ENCODE data around the gene SFXN4.
A peak's percentile ranks its signal among the peaks of the same experiment; 100 is the strongest.

Gene SFXN4

DNA sequence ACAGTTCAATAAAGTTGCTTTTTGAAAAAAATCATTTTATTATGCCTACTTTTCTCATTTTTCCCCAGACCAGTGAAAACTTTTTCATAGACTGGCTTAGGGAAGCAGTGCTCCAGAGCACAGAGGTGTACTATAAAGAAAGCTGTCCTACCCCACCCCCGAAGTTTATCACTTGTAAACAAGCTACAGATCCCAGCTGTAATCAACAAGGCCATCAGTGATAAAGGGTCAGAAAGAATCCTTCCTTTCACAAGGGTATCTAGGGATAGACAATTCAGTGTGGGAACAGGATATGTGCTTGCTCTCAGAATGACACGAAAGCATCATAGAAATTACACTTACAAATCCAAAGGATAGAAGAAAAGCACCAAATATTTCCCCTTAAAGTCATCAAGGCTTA, 8.6 kb upstream of the SFXN4 start:
- intact Hi-C loops (cut with DNase I; ENCODE audit: low total_unique reads): no loop called here
- TF ChIP-seq, protein P1, sequence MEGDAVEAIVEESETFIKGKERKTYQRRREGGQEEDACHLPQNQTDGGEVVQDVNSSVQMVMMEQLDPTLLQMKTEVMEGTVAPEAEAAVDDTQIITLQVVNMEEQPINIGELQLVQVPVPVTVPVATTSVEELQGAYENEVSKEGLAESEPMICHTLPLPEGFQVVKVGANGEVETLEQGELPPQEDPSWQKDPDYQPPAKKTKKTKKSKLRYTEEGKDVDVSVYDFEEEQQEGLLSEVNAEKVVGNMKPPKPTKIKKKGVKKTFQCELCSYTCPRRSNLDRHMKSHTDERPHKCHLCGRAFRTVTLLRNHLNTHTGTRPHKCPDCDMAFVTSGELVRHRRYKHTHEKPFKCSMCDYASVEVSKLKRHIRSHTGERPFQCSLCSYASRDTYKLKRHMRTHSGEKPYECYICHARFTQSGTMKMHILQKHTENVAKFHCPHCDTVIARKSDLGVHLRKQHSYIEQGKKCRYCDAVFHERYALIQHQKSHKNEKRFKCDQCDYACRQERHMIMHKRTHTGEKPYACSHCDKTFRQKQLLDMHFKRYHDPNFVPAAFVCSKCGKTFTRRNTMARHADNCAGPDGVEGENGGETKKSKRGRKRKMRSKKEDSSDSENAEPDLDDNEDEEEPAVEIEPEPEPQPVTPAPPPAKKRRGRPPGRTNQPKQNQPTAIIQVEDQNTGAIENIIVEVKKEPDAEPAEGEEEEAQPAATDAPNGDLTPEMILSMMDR (IDR thresholded peaks at IDR 0.05): no peak

GRCh38 chr10:119167041-119167440, 1.5 kb upstream of the SFXN4 start:
- H3K4me1 ChIP-seq: peaks cover 0 to 18% (median 8%) of the 10 kb centered on the region in 4 donors
- no peak overlapping the region for H3K4me3 ChIP-seq
- intact Hi-C loops (cut with DNase I; ENCODE audit: low total_unique reads): no loop called here
- TF ChIP-seq, protein P1 (IDR thresholded peaks at IDR 0.05): no peak
- no peak overlapping the region for H3K27ac ChIP-seq
- no peaks in the 10 kb centered on the region for H3K9me3 ChIP-seq
- no peaks in the 10 kb centered on the region for H3K27me3 ChIP-seq
- H3K36me3 ChIP-seq: peaks cover 37 to 41% (median 39%) of the 10 kb centered on the region in 3 donors
- DNase-seq: no peak

More for the DNA sequence above, 8.6 kb upstream of the SFXN4 start:
- no peak for DNase-seq
- no peaks in the 10 kb centered on the region for H3K9me3 ChIP-seq
- no peak overlapping the region for H3K4me3 ChIP-seq
- H3K27me3 ChIP-seq: no peaks in the 10 kb centered on the region
- peaks cover 0 to 29% (median 19%) of the 10 kb centered on the region in 4 donors for H3K4me1 ChIP-seq
- peaks cover 44 to 65% (median 62%) of the 10 kb centered on the region in 3 donors for H3K36me3 ChIP-seq
- no peak overlapping the region for H3K27ac ChIP-seq

GRCh38 chr10:119166564-119166963, 1.1 kb upstream of the SFXN4 start:
- H3K27ac ChIP-seq: peak overlapping the region; percentile 83 to 96
- intact Hi-C loops (cut with DNase I; ENCODE audit: low total_unique reads): no loop called here
- no peaks in the 10 kb centered on the region for H3K9me3 ChIP-seq
- TF ChIP-seq, protein P1 (IDR thresholded peaks at IDR 0.05): no peak
- no peaks in the 10 kb centered on the region for H3K27me3 ChIP-seq
- H3K4me1 ChIP-seq: peaks cover 0 to 18% (median 8%) of the 10 kb centered on the region in 4 donors
- peaks cover 34 to 37% (median 35%) of the 10 kb centered on the region in 3 donors for H3K36me3 ChIP-seq
- no peak overlapping the region for H3K4me3 ChIP-seq
- DNase-seq: peak in 1 of 2 donors; percentile 57

- intact Hi-C loops (cut with DNase I; ENCODE audit: low total_unique reads): no loop called here
- peaks cover 30 to 33% (median 32%) of the 10 kb centered on the region in 3 donors for H3K36me3 ChIP-seq
- TF ChIP-seq, protein P1 (IDR thresholded peaks at IDR 0.05): no peak
- H3K27me3 ChIP-seq: no peaks in the 10 kb centered on the region
- peaks cover 0 to 18% (median 8%) of the 10 kb centered on the region in 4 donors for H3K4me1 ChIP-seq
- no peaks in the 10 kb centered on the region for H3K9me3 ChIP-seq
- H3K27ac ChIP-seq: peak overlapping the region; percentile 83 to 96
- H3K4me3 ChIP-seq: peak overlapping the region; percentile 68 to 83
- DNase-seq: peak in 1 of 2 donors; percentile 49
Measured at GRCh38 chr10:119166118-119166500, 595 bp upstream of the SFXN4 start.

- Histone ChIP-seq H3K4me1 (peaks cover 0 to 18% (median 8%) of the 10 kb centered on the region in 4 donors), H3K9me3 (no peaks in the 10 kb centered on the region), H3K36me3 (peaks cover 15 to 40% (median 22%) of the 10 kb centered on the region in 3 donors), H3K4me3 (no peak overlapping the region), H3K27me3 (no peaks in the 10 kb centered on the region), H3K27ac (no peak overlapping the region)
- peak in 1 of 2 donors; percentile 31 for DNase-seq
- intact Hi-C loops (cut with DNase I; ENCODE audit: low total_unique reads): no loop called here
- TF ChIP-seq, protein P1 (IDR thresholded peaks at IDR 0.05): no peak
Measured at GRCh38 chr10:119162452-119163092, 2.9 kb downstream of the SFXN4 start.

Measured in tibial artery (tissue), 4 donors.